HepG2 (cell line): ENCODE results near the gene ATP11A. TPM values are rescaled to one million over a fixed set of nuclear protein-coding genes. Genes with fewer than 3 reads are reported as not detected.
A peak's percentile ranks its signal among the peaks of the same experiment; 100 is the strongest.

Experiments used
- CEBPG ChIP-seq: IDR thresholded peaks from 2 replicates; pipeline ENCODE4 v1.6.1; 2016
- FOXO1 ChIP-seq: sonication (generic); formaldehyde crosslinking; IDR thresholded peaks from 2 replicates; pipeline ENCODE4 v1.4.0; 2020; ENCODE audit warnings: missing genetic modification reagents
- KDM4B ChIP-seq: sonication (generic); formaldehyde crosslinking; IDR thresholded peaks from 2 replicates; pipeline ENCODE4 v1.4.0; 2020; ENCODE audit warnings: missing genetic modification reagents
- MAFG ChIP-seq: sonication (generic); formaldehyde crosslinking; IDR thresholded peaks from 2 replicates; pipeline ENCODE4 v1.5.1; 2020; ENCODE audit warnings: mild to moderate bottlenecking, missing genetic modification reagents
- MYC ChIP-seq: sonication (generic); formaldehyde crosslinking; IDR thresholded peaks from 2 replicates; pipeline ENCODE4 v1.9.0; 2021; ENCODE audit warnings: missing genetic modification reagents, borderline replicate concordance
- NBN ChIP-seq: fragments of 450-650 bp; conservative IDR thresholded peaks from 2 replicates; pipeline ENCODE4 v1.6.1; 2017
- NFKB2 ChIP-seq: sonication (generic); formaldehyde crosslinking; IDR thresholded peaks from 2 replicates; pipeline ENCODE4 v1.4.0; 2020; ENCODE audit warnings: missing genetic modification reagents, borderline replicate concordance
- RBAK ChIP-seq: sonication (generic); formaldehyde crosslinking; IDR thresholded peaks from 2 replicates; pipeline ENCODE4 v1.5.1; 2020; ENCODE audit warnings: mild to moderate bottlenecking, missing genetic modification reagents
- RELA ChIP-seq: sonication (generic); formaldehyde crosslinking; IDR thresholded peaks from 2 replicates; pipeline ENCODE4 v1.4.0; 2020; ENCODE audit warnings: missing genetic modification reagents
- RFXAP ChIP-seq: sonication (generic); formaldehyde crosslinking; IDR thresholded peaks from 2 replicates; pipeline ENCODE4 v1.4.0; 2020; ENCODE audit warnings: missing genetic modification reagents, borderline replicate concordance
- SMYD3 ChIP-seq: sonication (generic); formaldehyde crosslinking; IDR thresholded peaks from 2 replicates; pipeline ENCODE4 v1.8.1; 2023; ENCODE audit warnings: mild to moderate bottlenecking, missing genetic modification reagents
- ZBTB3 ChIP-seq: sonication (generic); formaldehyde crosslinking; IDR thresholded peaks from 2 replicates; pipeline ENCODE4 v1.4.0; 2020; ENCODE audit warnings: low read depth, mild to moderate bottlenecking, moderate library complexity, missing genetic modification reagents, borderline replicate concordance
- ZMAT3 ChIP-seq: sonication (generic); formaldehyde crosslinking; conservative IDR thresholded peaks from 2 replicates; pipeline ENCODE4 v1.7.0; 2021; ENCODE audit warnings: missing genetic modification reagents
- ZNF530 ChIP-seq: sonication (generic); formaldehyde crosslinking; IDR thresholded peaks from 2 replicates; pipeline ENCODE4 v1.5.0; 2020; ENCODE audit warnings: low read depth, mild to moderate bottlenecking, missing genetic modification reagents
- ZNF652 ChIP-seq: IDR thresholded peaks from 2 replicates; pipeline ENCODE4 v1.6.1; 2016; ENCODE audit warnings: low read depth, borderline replicate concordance
- polyA plus RNA-seq, 8 experiments: library from polyadenylated mRNA; depleted of rRNA in 3 of 8; stranded (reverse) in 7 of 8; unstranded in 1 of 8; fragments of >200 nt; fragmentation: Illumina TruSeq in 4 of 8; extraction: Trizol in 4 of 8; gene quantifications; 2 replicates each; pipeline versions ENCODE4 v1.2.1 to v1.2.3, GENCODE V29; 2011 to 2016; ENCODE audit warnings: low read depth in 4 of 8, missing spikeins in 1 of 8, mixed read lengths in 1 of 8; ENCODE audit not compliant: insufficient read depth in 1 of 8
- total RNA-seq, 5 experiments: library from RNA; depleted of rRNA; stranded (reverse); fragments of >200 nt; fragmentation: Illumina TruSeq; extraction: Trizol; gene quantifications; 2 replicates each; pipeline ENCODE4 v1.2.3, GENCODE V29; 2016; ENCODE audit warnings: low read depth in 1 of 5
- TF ChIP-seq, protein P1 (sequence below): sonication (generic); formaldehyde crosslinking; IDR thresholded peaks from 2 replicates; pipeline ENCODE4 v1.4.0; 2020; ENCODE audit warnings: missing genetic modification reagents
- TF ChIP-seq, protein P2 (sequence below): sonication (generic); formaldehyde crosslinking; IDR thresholded peaks from one replicate; pipeline ENCODE4 v1.5.1; 2020; ENCODE audit warnings: mild to moderate bottlenecking, missing genetic modification reagents; ENCODE audit errors: not compliant biosample characterization
- TF ChIP-seq, protein P3 (sequence below): IDR thresholded peaks from 2 replicates; pipeline ENCODE4 v1.6.1; 2012; ENCODE audit warnings: low read depth, low read length, improper control_type of control experiment
- TF ChIP-seq, protein P4 (sequence below): sonication (generic); formaldehyde crosslinking; IDR thresholded peaks from 2 replicates; pipeline ENCODE4 v1.8.1; 2022; ENCODE audit warnings: mild to moderate bottlenecking, missing genetic modification reagents

ATP11A gene
- total and polyA plus RNA-seq, 2 of the 13 experiments (the other 11 are each of a cell fraction or from before 2014, with no cell fraction given), result 18.4 to 20.1 TPM

DNA sequence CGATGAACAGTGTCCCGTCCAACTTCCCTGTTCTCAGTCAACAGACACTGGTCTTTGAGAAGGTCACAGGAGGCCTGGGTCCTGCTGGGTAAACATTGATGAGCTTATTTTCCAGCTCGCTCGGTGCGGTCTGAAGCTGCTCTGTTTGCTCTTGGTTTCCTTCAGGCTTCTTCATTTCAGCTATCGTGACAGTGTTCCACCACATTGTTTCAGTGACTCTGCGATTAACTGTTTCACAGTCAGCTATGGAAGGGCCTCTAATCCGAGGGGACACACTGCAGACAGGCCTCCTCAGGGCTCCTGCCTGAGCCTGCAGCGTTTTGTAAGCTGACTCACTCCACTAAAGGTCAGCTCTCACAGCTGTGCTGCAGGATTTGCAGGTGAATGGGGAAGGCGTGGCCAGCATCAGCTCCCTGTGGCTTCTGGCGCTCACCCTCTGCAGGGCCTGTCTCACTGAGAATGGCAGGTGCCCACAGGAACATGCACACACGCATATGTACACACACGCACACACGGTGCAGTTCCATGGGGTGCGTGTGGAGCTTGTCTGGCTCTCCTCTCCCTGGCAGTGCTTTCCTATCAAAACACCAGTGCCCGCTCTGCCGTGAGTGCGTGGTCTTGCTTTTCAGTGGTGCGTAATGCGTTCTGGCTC lies 216.3 kb downstream of the ATP11A start (continued):
- no peak for TF ChIP-seq ZNF530 (CRISPR knock-in tag)
- TF ChIP-seq FOXO1 (CRISPR knock-in tag), result no peak
- TF ChIP-seq ZMAT3 (CRISPR knock-in tag), result no peak
- TF ChIP-seq, protein P1, sequence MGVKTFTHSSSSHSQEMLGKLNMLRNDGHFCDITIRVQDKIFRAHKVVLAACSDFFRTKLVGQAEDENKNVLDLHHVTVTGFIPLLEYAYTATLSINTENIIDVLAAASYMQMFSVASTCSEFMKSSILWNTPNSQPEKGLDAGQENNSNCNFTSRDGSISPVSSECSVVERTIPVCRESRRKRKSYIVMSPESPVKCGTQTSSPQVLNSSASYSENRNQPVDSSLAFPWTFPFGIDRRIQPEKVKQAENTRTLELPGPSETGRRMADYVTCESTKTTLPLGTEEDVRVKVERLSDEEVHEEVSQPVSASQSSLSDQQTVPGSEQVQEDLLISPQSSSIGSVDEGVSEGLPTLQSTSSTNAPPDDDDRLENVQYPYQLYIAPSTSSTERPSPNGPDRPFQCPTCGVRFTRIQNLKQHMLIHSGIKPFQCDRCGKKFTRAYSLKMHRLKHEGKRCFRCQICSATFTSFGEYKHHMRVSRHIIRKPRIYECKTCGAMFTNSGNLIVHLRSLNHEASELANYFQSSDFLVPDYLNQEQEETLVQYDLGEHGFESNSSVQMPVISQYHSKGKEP (CRISPR knock-in tag), result no peak
- no peak for TF ChIP-seq KDM4B (CRISPR knock-in tag)
- TF ChIP-seq, protein P2, sequence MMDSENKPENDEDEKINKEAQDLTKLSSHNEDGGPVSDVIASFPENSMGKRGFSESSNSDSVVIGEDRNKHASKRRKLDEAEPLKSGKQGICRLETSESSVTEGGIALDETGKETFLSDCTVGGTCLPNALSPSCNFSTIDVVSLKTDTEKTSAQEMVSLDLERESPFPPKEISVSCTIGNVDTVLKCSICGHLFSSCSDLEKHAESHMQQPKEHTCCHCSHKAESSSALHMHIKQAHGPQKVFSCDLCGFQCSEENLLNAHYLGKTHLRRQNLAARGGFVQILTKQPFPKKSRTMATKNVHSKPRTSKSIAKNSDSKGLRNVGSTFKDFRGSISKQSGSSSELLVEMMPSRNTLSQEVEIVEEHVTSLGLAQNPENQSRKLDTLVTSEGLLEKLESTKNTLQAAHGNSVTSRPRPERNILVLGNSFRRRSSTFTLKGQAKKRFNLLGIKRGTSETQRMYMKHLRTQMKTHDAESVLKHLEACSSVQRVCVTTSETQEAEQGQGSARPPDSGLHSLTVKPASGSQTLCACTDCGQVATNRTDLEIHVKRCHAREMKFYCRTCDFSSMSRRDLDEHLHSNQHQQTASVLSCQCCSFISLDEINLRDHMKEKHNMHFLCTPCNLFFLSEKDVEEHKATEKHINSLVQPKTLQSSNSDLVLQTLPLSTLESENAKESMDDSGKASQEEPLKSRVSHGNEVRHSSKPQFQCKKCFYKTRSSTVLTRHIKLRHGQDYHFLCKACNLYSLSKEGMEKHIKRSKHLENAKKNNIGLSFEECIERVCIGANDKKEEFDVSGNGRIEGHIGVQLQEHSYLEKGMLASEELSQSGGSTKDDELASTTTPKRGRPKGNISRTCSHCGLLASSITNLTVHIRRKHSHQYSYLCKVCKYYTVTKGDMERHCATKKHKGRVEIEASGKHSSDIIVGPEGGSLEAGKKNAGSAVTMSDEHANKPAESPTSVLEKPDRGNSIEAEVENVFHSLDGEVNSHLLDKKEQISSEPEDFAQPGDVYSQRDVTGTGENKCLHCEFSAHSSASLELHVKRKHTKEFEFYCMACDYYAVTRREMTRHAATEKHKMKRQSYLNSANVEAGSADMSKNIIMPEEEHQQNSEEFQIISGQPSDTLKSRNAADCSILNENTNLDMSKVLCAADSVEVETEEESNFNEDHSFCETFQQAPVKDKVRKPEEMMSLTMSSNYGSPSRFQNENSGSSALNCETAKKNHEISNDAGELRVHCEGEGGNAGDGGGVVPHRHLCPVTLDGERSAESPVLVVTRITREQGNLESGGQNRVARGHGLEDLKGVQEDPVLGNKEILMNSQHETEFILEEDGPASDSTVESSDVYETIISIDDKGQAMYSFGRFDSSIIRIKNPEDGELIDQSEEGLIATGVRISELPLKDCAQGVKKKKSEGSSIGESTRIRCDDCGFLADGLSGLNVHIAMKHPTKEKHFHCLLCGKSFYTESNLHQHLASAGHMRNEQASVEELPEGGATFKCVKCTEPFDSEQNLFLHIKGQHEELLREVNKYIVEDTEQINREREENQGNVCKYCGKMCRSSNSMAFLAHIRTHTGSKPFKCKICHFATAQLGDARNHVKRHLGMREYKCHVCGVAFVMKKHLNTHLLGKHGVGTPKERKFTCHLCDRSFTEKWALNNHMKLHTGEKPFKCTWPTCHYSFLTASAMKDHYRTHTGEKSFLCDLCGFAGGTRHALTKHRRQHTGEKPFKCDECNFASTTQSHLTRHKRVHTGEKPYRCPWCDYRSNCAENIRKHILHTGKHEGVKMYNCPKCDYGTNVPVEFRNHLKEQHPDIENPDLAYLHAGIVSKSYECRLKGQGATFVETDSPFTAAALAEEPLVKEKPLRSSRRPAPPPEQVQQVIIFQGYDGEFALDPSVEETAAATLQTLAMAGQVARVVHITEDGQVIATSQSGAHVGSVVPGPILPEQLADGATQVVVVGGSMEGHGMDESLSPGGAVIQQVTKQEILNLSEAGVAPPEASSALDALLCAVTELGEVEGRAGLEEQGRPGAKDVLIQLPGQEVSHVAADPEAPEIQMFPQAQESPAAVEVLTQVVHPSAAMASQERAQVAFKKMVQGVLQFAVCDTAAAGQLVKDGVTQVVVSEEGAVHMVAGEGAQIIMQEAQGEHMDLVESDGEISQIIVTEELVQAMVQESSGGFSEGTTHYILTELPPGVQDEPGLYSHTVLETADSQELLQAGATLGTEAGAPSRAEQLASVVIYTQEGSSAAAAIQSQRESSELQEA, result no peak
- TF ChIP-seq MYC (CRISPR knock-in tag), result peak; percentile 29; the same call in 1 of the 2 replicates
- TF ChIP-seq RBAK (CRISPR knock-in tag), result no peak
- TF ChIP-seq NFKB2 (CRISPR knock-in tag), result no peak
- no peak for TF ChIP-seq CEBPG (CRISPR knock-in tag)
- TF ChIP-seq, protein P3, sequence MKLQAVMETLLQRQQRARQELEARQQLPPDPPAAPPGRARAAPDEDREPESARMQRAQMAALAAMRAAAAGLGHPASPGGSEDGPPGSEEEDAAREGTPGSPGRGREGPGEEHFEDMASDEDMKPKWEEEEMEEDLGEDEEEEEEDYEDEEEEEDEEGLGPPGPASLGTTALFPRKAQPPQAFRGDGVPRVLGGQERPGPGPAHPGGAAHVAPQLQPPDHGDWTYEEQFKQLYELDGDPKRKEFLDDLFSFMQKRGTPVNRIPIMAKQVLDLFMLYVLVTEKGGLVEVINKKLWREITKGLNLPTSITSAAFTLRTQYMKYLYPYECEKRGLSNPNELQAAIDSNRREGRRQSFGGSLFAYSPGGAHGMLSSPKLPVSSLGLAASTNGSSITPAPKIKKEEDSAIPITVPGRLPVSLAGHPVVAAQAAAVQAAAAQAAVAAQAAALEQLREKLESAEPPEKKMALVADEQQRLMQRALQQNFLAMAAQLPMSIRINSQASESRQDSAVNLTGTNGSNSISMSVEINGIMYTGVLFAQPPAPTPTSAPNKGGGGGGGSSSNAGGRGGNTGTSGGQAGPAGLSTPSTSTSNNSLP, result no peak
- TF ChIP-seq ZBTB3 (CRISPR knock-in tag), result no peak
- no peak for TF ChIP-seq MAFG
- no peak for TF ChIP-seq SMYD3 (CRISPR knock-in tag)
- no peak for TF ChIP-seq NBN
- TF ChIP-seq RELA (CRISPR knock-in tag), result no peak; the same call in 1 of the 2 replicates
- TF ChIP-seq RFXAP (CRISPR knock-in tag), result no peak
- TF ChIP-seq ZNF652 (CRISPR knock-in tag), result no peak; the same call in 1 of the 2 replicates
- TF ChIP-seq, protein P4, sequence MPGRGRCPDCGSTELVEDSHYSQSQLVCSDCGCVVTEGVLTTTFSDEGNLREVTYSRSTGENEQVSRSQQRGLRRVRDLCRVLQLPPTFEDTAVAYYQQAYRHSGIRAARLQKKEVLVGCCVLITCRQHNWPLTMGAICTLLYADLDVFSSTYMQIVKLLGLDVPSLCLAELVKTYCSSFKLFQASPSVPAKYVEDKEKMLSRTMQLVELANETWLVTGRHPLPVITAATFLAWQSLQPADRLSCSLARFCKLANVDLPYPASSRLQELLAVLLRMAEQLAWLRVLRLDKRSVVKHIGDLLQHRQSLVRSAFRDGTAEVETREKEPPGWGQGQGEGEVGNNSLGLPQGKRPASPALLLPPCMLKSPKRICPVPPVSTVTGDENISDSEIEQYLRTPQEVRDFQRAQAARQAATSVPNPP (CRISPR knock-in tag), result no peak
